ENCODE measurements around the gene EFCAB5.
A peak's percentile ranks its signal among the peaks of the same experiment; 100 is the strongest.
"Not testable (repeated sequence)": the region's sequence is repeated elsewhere in the genome, so short reads cannot be mapped to it uniquely, and the experiment has no call there.

Gene EFCAB5

GRCh38 chr17:30000001-30000754 is 58.7 kb downstream of the EFCAB5 start:
- H3K9me3 ChIP-seq (ENCODE audit: control insufficient read depth, low read length), result no peaks in the 10 kb centered on the region
- H3K27ac ChIP-seq (ENCODE audit: insufficient read depth, low read length, poor library complexity, severe bottlenecking), result no peak overlapping the region
- peak overlapping the region; percentile 4 for H3K4me3 ChIP-seq (ENCODE audit: insufficient read depth, low read depth, low read length, poor library complexity, severe bottlenecking)
- H3K4me1 ChIP-seq (ENCODE audit: control insufficient read depth, insufficient read depth, low read length, poor library complexity, severe bottlenecking), result no peaks in the 10 kb centered on the region
- no peaks in the 10 kb centered on the region for H3K36me3 ChIP-seq (ENCODE audit: control insufficient read depth, insufficient read depth, low read length)
- no peak for DNase-seq
- no peaks in the 10 kb centered on the region for H3K27me3 ChIP-seq (replicated peaks; ENCODE audit: control insufficient read depth, insufficient read depth, low read length, poor library complexity, severe bottlenecking)

GRCh38 chr17:30000755-30001257 is 59.4 kb downstream of the EFCAB5 start:
- Histone ChIP-seq H3K27me3 (replicated peaks; ENCODE audit: control insufficient read depth, insufficient read depth, low read length, poor library complexity, severe bottlenecking) (no peaks in the 10 kb centered on the region), H3K27ac (ENCODE audit: insufficient read depth, low read length, poor library complexity, severe bottlenecking) (no peak overlapping the region), H3K4me1 (ENCODE audit: control insufficient read depth, insufficient read depth, low read length, poor library complexity, severe bottlenecking) (no peaks in the 10 kb centered on the region), H3K36me3 (ENCODE audit: control insufficient read depth, insufficient read depth, low read length) (no peaks in the 10 kb centered on the region), H3K4me3 (ENCODE audit: insufficient read depth, low read depth, low read length, poor library complexity, severe bottlenecking) (no peak overlapping the region), H3K9me3 (ENCODE audit: control insufficient read depth, low read length) (no peaks in the 10 kb centered on the region)
- no peak for DNase-seq

- Histone ChIP-seq H3K4me1 (ENCODE audit: control insufficient read depth, insufficient read depth, low read length, poor library complexity, severe bottlenecking) (no peaks in the 10 kb centered on the region), H3K27me3 (replicated peaks; ENCODE audit: control insufficient read depth, insufficient read depth, low read length, poor library complexity, severe bottlenecking) (no peaks in the 10 kb centered on the region), H3K27ac (ENCODE audit: insufficient read depth, low read length, poor library complexity, severe bottlenecking) (no peak overlapping the region), H3K9me3 (ENCODE audit: control insufficient read depth, low read length) (no peaks in the 10 kb centered on the region), H3K4me3 (ENCODE audit: insufficient read depth, low read depth, low read length, poor library complexity, severe bottlenecking) (no peak overlapping the region), H3K36me3 (ENCODE audit: control insufficient read depth, insufficient read depth, low read length) (no peaks in the 10 kb centered on the region)
- DNase-seq, result no peak
These were observed 60.7 kb downstream of the EFCAB5 start for GRCh38 chr17:30002088-30002487.

GRCh38 chr17:30005709-30006320 is 64.4 kb downstream of the EFCAB5 start:
- Histone ChIP-seq H3K27ac (ENCODE audit: insufficient read depth, low read length, poor library complexity, severe bottlenecking) (no peak overlapping the region), H3K27me3 (replicated peaks; ENCODE audit: control insufficient read depth, insufficient read depth, low read length, poor library complexity, severe bottlenecking) (no peaks in the 10 kb centered on the region), H3K9me3 (ENCODE audit: control insufficient read depth, low read length) (no peaks in the 10 kb centered on the region), H3K4me1 (ENCODE audit: control insufficient read depth, insufficient read depth, low read length, poor library complexity, severe bottlenecking) (no peaks in the 10 kb centered on the region), H3K36me3 (ENCODE audit: control insufficient read depth, insufficient read depth, low read length) (no peaks in the 10 kb centered on the region), H3K4me3 (ENCODE audit: insufficient read depth, low read depth, low read length, poor library complexity, severe bottlenecking) (no peak overlapping the region)
- no peak for DNase-seq

- not testable (repeated sequence) for H3K27me3 ChIP-seq (replicated peaks; ENCODE audit: control insufficient read depth, insufficient read depth, low read length, poor library complexity, severe bottlenecking); H3K9me3 ChIP-seq (ENCODE audit: control insufficient read depth, low read length); H3K27ac ChIP-seq (ENCODE audit: insufficient read depth, low read length, poor library complexity, severe bottlenecking); DNase-seq; H3K4me1 ChIP-seq (ENCODE audit: control insufficient read depth, insufficient read depth, low read length, poor library complexity, severe bottlenecking); H3K4me3 ChIP-seq (ENCODE audit: insufficient read depth, low read depth, low read length, poor library complexity, severe bottlenecking); H3K36me3 ChIP-seq (ENCODE audit: control insufficient read depth, insufficient read depth, low read length)
These were observed 70.5 kb downstream of the EFCAB5 start for GRCh38 chr17:30011934-30012333.

GRCh38 chr17:30021708-30022317 is 80.4 kb downstream of the EFCAB5 start:
- no peaks in the 10 kb centered on the region for H3K36me3 ChIP-seq (ENCODE audit: control insufficient read depth, insufficient read depth, low read length)
- no peaks in the 10 kb centered on the region for H3K9me3 ChIP-seq (ENCODE audit: control insufficient read depth, low read length)
- H3K4me1 ChIP-seq (ENCODE audit: control insufficient read depth, insufficient read depth, low read length, poor library complexity, severe bottlenecking), result no peaks in the 10 kb centered on the region
- no peak overlapping the region for H3K27ac ChIP-seq (ENCODE audit: insufficient read depth, low read length, poor library complexity, severe bottlenecking)
- H3K27me3 ChIP-seq (replicated peaks; ENCODE audit: control insufficient read depth, insufficient read depth, low read length, poor library complexity, severe bottlenecking), result no peaks in the 10 kb centered on the region
- H3K4me3 ChIP-seq (ENCODE audit: insufficient read depth, low read depth, low read length, poor library complexity, severe bottlenecking), result no peak overlapping the region
- DNase-seq, result peak in 1 of 3 donors; percentile 14

GRCh38 chr17:30025325-30025724 is 83.9 kb downstream of the EFCAB5 start:
- H3K36me3 ChIP-seq (ENCODE audit: control insufficient read depth, insufficient read depth, low read length); H3K4me3 ChIP-seq (ENCODE audit: insufficient read depth, low read depth, low read length, poor library complexity, severe bottlenecking); H3K9me3 ChIP-seq (ENCODE audit: control insufficient read depth, low read length); H3K27me3 ChIP-seq (replicated peaks; ENCODE audit: control insufficient read depth, insufficient read depth, low read length, poor library complexity, severe bottlenecking); DNase-seq; H3K27ac ChIP-seq (ENCODE audit: insufficient read depth, low read length, poor library complexity, severe bottlenecking); H3K4me1 ChIP-seq (ENCODE audit: control insufficient read depth, insufficient read depth, low read length, poor library complexity, severe bottlenecking): not testable (repeated sequence)

- Histone ChIP-seq H3K27me3 (replicated peaks; ENCODE audit: control insufficient read depth, insufficient read depth, low read length, poor library complexity, severe bottlenecking) (no peaks in the 10 kb centered on the region), H3K9me3 (ENCODE audit: control insufficient read depth, low read length) (no peaks in the 10 kb centered on the region), H3K4me3 (ENCODE audit: insufficient read depth, low read depth, low read length, poor library complexity, severe bottlenecking) (no peak overlapping the region), H3K4me1 (ENCODE audit: control insufficient read depth, insufficient read depth, low read length, poor library complexity, severe bottlenecking) (no peaks in the 10 kb centered on the region), H3K36me3 (ENCODE audit: control insufficient read depth, insufficient read depth, low read length) (no peaks in the 10 kb centered on the region), H3K27ac (ENCODE audit: insufficient read depth, low read length, poor library complexity, severe bottlenecking) (no peak overlapping the region)
- no peak for DNase-seq
These were observed 86.2 kb downstream of the EFCAB5 start for GRCh38 chr17:30027676-30028075.

- no peaks in the 10 kb centered on the region for H3K9me3 ChIP-seq (ENCODE audit: control insufficient read depth, low read length)
- no peaks in the 10 kb centered on the region for H3K4me1 ChIP-seq (ENCODE audit: control insufficient read depth, insufficient read depth, low read length, poor library complexity, severe bottlenecking)
- no peak overlapping the region for H3K4me3 ChIP-seq (ENCODE audit: insufficient read depth, low read depth, low read length, poor library complexity, severe bottlenecking)
- H3K27ac ChIP-seq (ENCODE audit: insufficient read depth, low read length, poor library complexity, severe bottlenecking), result no peak overlapping the region
- H3K27me3 ChIP-seq (replicated peaks; ENCODE audit: control insufficient read depth, insufficient read depth, low read length, poor library complexity, severe bottlenecking), result no peaks in the 10 kb centered on the region
- no peaks in the 10 kb centered on the region for H3K36me3 ChIP-seq (ENCODE audit: control insufficient read depth, insufficient read depth, low read length)
- no peak for DNase-seq
These were observed 89.9 kb downstream of the EFCAB5 start for GRCh38 chr17:30031214-30031869.

- H3K36me3 ChIP-seq (ENCODE audit: control insufficient read depth, insufficient read depth, low read length), result no peaks in the 10 kb centered on the region
- DNase-seq, result no peak
These were observed 93.9 kb downstream of the EFCAB5 start for GRCh38 chr17:30035369-30035768.

More at GRCh38 chr17:30035369-30035768, 93.9 kb downstream of the EFCAB5 start:
- no peaks in the 10 kb centered on the region for H3K27me3 ChIP-seq (replicated peaks; ENCODE audit: control insufficient read depth, insufficient read depth, low read length, poor library complexity, severe bottlenecking)
- no peaks in the 10 kb centered on the region for H3K4me1 ChIP-seq (ENCODE audit: control insufficient read depth, insufficient read depth, low read length, poor library complexity, severe bottlenecking)
- no peaks in the 10 kb centered on the region for H3K9me3 ChIP-seq (ENCODE audit: control insufficient read depth, low read length)
- H3K27ac ChIP-seq (ENCODE audit: insufficient read depth, low read length, poor library complexity, severe bottlenecking), result no peak overlapping the region
- no peak overlapping the region for H3K4me3 ChIP-seq (ENCODE audit: insufficient read depth, low read depth, low read length, poor library complexity, severe bottlenecking)
